Fibroblast of skin of scalp (primary cell): ENCODE measurements around the gene PRR30.

ENCODE experiments used
- DNase-seq: peaks from one replicate; pipeline ENCODE4 v3.0.0-alpha.2; 2013

PRR30 gene

DNA sequence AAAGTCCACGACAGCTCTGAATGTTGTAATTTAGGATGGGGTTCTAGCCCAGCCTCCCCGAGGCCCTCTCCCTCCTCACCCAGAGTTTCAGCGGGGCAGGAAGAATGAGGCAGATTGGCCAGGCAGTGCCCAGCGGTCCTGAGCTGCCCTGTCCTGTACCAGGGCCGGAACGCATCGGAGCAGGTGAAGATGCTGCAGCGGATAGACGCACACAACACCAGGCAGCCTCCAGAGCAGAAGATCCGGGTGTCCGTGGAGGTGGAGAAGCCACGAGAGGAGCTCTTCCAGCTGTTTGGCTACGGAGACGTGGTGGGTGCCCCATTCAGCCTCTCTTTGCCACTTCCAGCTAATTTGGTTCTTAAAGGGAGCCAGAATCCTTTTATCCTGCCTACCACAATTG lies 41.9 kb downstream of the PRR30 start:
- DNase-seq = no peak

DNA sequence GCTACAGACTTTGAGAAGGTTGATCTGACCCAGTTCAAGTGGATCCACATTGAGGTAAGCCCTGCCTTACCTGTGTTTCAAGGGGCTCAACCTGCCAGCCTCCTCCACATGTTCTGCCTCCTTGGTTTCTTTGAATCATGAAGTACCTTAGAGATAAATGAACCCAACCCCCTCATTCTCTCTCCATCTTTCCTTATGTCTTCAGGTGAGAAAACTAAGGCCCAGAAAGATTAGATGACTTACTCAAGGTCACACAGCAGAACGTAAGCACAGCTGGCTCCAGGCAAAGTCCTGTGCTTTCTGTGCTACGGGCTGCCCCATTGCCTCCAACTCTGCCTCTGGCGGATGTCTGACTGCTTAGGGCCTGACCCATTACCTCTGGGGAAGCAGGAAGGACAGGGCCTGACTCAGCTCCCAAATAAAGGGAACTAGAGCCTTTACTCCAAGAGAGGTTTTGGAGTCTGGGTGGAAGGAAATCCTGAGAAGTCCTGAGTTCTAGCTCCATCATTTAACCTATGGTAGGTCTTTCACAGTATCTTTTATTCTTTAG lies 42.4 kb downstream of the PRR30 start:
- no peak for DNase-seq

DNA sequence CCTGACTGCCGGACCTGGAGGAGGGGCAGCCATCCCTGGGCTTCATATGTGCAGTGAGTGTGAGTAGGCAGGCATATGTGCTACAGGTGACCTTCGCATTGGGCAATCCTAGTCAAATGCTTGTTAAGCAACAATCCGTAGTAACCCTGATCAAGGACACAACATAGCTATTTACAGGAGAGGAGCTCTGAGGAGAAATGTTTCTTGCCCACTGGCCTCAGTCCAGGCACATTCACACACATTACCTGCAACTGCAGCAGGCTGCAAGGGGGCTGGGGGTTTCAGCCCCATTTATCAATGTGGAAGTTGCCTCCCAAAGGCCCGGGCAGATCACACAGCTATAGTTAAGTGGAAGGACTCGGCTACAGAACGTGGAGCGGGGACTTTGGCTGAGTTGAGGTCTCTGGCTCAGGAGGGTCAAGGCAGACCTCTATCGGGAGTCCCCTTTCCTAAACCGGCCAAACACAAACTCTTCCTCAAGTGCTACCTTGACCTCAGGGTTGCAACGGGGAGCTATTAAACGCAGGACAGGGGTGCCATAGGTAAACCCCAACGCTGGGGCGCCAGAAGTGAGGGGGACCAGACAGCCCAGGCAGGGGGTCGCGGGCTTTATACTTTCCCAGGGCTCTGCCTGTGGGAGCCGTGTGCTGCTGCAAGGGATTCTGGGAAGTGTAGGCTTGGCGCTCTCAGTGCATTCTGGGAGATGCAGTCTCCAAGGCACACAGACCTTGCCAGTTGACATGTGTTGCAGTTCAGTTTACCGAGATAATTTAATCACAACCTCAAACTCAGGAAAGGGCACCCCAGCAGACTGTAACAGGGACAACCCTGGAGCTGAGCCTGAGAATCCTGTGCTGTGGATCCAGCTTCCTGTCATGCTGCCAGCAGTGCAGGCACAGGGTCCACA lies 43.2 kb downstream of the PRR30 start:
- DNase-seq = peak; percentile 53

DNA sequence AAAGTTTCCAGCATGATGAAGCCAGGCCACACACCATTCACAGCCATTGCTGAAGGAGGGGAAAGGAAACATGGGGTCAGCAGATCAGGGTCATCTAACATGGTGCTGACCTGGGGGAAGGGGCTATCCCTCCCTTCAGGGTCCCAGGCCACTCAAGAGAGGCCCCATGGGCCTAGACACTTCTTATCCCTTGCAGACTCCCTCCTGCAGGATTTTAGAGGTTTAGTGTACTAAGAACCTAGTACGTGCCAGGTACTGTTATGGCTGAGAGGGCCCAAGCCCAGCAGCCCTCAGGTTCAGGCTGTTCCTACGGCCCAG lies 43.8 kb downstream of the PRR30 start:
- no peak for DNase-seq

DNA sequence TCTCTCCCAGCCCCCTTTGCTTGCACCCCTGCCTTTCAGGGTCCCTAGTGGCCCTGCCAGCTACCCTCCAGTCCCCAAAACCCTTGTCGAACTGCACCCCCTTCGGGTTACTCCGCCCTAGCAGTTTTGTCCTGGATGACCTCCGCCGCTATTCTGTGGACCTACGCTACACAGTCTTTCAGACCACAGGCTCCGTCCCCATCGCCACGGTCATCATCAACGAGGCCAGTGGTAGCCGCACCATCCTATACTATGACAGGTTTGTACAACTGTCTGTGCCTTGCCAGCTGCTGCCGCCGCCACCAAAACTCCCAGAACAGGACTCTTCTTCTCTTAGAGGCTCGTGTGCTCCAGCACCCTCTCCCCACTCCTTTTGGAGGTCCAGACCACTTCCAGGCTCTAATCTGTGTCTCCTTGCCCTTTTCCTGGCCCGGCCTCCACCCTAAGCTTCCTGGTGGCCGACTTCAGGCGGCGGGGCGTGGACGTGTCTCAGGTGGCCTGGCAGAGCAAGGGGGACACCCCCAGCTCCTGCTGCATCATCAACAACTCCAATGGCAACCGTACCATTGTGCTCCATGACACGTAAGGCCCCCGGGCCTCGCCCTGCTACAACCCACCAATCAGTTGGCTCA lies 44.7 kb downstream of the PRR30 start:
- DNase-seq = no peak

DNA sequence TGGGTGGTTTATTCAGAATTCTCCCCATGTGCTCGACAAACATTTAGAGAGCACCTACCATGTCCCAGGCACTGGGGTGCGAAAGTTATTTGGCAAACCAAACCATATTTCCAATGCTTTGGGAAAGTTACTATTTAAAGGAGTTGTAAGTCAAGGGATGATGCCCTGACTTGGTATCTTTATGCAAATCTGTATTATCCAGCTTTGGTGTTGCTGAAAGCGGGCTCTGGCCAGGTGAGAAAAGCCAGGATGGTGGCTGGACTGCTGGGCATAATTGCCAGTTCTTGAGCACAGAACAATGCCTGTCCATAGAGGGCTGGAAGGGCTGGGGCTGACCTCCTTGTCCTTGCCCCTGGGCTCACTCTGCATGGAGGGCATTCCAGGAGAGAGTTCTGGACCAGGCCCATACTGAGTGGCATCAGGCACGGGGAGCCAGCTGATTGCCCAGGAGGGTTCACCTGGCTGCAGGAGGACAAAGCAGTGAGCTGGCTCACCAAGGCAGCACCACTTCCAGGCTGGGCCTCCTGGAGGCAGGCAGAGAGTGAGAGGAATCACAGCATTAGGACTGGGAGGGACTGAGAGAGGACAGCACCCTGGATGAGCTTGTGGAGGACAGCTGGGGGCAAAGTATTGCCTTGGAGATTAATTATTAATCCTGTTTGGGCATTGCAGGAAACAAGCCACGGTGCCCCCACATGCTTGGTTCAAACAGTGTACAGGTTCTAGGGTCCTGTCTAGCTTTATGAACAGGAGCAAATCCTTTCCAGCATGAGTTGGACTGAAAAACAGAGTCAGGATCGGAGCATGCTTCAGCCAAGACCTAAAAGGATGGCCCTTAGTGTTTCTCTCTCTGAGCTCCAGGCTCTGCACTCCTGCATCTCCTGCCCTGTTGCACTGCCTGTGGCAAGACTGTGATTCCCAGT lies 45.5 kb downstream of the PRR30 start:
- no peak for DNase-seq

DNA sequence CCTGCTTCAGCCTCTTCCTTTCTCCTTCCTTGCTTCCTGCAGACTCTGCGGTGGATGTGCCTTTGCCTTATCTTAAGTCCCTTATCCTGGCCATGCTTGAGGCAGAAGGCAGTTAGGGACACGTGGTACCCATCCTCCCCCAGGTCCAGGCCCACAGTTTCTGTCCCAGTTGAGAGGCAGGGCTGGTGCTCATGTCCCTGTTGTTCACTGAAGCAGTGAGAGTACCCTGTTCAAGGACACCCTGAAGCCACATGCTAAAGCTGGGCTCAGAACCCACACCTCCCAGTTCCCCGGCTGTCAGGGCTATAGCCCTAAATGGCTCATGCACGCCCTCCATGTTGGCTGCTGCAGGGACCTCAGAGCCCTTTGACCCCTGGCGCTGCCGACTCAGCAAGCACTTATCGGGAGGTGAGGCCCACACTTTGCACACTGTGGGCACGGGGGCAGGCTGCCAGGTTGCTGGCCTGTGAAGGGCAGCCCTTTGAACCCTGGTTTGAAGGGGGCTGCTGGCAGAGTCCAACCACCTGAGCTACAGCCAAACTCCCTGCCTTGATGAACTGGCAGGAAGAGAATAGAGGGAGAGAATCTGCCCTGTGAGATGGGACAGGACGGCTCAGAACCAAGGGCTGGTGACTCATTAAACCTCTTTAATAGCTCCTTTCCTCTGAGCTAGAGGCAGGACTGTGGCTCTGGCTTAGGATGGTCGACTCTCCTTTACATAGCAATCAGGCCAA lies 46.3 kb downstream of the PRR30 start:
- no peak for DNase-seq

DNA sequence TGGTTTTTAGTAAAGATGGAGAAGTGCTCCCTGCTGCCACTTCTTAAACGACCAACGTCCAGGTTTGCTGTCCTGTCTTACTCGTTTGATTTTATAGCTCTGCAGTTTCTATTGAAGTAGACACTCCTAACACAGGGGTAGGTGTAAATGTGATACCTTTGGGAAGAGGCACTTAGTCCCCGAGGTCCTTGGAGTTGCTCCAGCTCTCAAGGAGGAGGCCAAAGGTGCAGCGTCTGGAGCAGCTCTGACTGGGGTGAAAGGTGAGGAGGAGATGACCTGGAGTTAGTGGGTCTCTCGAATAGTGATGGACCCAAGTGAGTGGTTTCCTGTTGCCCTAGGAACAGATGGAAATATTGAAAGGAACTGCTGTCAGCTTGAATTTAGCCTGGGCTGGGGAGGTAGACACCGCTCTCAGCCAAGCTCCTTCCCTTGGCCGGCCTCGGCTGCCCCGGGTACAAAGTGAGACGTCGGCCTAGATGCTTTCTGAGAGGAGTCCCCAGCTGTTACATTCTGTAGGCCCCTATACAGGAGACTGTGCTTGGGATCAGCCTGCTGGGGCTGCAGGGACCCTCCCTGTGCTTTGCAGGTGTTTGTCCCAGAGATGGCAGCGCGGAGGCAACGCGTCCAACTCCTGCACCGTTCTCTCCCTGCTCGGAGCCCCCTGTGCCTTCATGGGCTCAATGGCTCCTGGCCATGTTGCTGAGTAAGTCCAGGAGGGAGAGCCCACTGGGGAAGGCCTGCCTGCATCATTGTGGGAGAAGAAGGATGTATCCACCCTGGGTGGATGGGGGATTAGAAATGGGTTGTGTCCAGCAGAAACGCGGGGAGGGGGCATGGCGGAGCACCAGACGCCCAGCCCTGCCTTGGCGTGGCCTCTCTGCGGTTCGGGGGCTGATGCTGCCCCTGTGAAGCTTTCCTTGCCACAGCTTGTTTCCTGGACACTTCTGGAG lies 47.2 kb downstream of the PRR30 start:
- DNase-seq = no peak

DNA sequence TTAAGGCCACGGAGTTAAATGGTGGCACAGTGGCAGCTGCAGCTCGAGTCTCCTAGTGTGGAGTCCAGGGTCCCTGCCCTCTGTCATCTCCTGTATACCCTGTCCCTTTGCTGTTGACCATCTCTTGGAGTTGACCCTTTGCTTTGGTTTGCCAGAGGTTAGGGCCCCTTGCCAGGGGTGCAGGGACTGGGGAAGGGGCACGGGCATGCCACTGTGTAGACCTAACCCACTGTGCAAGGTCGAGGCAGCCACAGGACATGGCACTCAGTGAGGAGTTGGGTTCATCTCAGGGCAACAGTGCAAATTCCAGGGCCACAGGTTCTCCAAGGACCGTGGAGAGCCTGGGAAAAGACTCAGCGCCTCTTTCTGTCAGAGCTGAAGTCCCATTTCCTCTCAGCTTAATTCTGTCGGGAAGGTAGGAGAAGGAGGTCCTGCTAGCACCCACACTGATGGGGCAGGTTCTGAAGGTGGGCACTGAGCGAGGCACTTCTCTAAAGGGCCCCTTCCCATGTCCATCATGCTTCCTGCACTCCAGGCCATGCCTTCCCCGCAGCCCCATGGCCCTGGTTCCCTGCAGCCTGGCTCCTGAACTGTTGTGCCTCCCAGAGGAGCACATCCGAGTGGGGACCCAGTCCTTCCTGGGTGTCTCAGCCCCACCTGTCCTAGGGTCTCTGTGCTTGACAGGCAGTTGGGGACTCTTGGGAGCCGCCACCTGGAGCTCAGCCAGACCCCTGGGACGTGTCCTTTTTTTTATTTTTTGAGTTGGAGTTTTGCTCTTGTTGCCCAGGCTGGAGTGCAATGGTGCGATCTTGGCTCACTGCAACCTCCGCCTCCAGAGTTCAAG lies 49.9 kb downstream of the PRR30 start:
- DNase-seq = no peak

DNA sequence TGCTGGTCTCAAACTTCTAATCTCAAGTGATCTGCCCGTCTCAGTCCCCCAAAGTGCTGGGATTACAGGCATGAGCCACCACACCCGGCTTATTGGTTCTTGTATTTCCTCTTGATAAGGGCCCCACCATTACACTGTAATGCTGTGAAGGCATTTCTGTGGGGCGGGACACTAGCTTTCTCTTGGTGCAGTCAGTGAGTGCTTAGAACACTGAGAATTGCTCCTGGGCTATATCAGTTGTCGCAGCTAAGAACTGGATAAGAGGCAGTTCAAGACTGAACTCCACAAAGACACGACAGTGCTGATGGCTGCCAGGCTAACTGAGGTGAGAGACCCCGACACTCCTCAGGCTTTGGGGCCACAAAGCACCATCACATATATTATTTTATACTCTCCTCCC lies 50.6 kb downstream of the PRR30 start:
- no peak for DNase-seq

DNA sequence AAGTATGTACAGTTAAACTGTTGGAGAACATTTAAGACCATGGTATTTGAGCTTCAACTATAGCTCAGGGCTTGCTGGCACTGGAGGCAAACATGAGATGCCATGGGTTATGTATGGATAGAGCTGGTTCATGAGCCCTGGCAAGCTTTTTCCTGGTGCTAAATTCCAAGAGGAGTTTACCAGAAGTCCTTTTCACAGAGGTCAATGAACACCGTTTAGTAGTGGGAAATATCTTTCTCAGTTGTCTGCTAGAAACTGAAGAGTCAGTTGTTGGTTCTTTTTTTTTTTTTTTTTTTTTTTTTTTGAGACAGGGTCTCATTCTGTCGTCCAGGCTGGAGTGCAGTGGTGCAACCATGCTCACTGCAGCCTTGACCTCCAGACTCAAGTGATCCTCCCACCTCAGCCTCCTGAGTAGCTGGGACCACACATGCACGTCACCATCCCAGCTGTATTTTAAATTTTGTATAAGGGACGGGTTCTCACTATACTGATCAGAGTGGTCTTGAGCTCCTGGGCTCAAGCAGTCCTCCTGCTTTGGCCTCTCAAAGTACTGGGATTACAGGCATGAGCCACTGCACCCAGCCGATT lies 51.3 kb downstream of the PRR30 start:
- DNase-seq = no peak
